LHCN-M2 (cell line): ENCODE data around the gene NOTCH1. TPM values are rescaled to one million over a fixed set of nuclear protein-coding genes. Genes with fewer than 3 reads are reported as not detected.

ENCODE experiments used
- DNase-seq: peaks from one replicate; pipeline ENCODE4 v3.0.0-alpha.2; 2012; ENCODE audit warnings: low read depth
- total RNA-seq: library from RNA; depleted of rRNA; stranded (reverse); fragments of >200 nt; gene quantifications from 2 replicates; pipeline ENCODE4 v1.2.3, GENCODE V29; 2014

Gene NOTCH1
- total RNA-seq, 1 experiment from 2014 or later = 9.1 TPM

GRCh38 chr9:136545692-136545964, 220 bp downstream of the NOTCH1 start:
- DNase-seq = no peak

- peak; percentile 26 for DNase-seq
These were observed 720 bp downstream of the NOTCH1 start for GRCh38 chr9:136544964-136545691.

- peak; percentile 58 for DNase-seq
These were observed 1.3 kb downstream of the NOTCH1 start for GRCh38 chr9:136544548-136544963.

GRCh38 chr9:136543830-136544547, 1.9 kb downstream of the NOTCH1 start:
- DNase-seq = no peak

- no peak for DNase-seq
These were observed 2.6 kb downstream of the NOTCH1 start for GRCh38 chr9:136543280-136543679.

- no peak for DNase-seq
These were observed 3.4 kb downstream of the NOTCH1 start for GRCh38 chr9:136542241-136543040.

GRCh38 chr9:136541709-136542108, 4.1 kb downstream of the NOTCH1 start:
- no peak for DNase-seq

- DNase-seq = no peak
These were observed 4.7 kb downstream of the NOTCH1 start for GRCh38 chr9:136541179-136541578.

GRCh38 chr9:136539427-136540421, 6.1 kb downstream of the NOTCH1 start:
- no peak for DNase-seq

- no peak for DNase-seq
These were observed 7.0 kb downstream of the NOTCH1 start for GRCh38 chr9:136538599-136539426.

GRCh38 chr9:136537896-136538598, 7.8 kb downstream of the NOTCH1 start:
- peak; percentile 41 for DNase-seq

- DNase-seq = no peak
These were observed 8.4 kb downstream of the NOTCH1 start for GRCh38 chr9:136537411-136537810.

- no peak for DNase-seq
These were observed 9.1 kb downstream of the NOTCH1 start for GRCh38 chr9:136536721-136537241.

GRCh38 chr9:136536051-136536720, 9.7 kb downstream of the NOTCH1 start:
- no peak for DNase-seq

- no peak for DNase-seq
These were observed 10.8 kb downstream of the NOTCH1 start for GRCh38 chr9:136535070-136535469.

- DNase-seq = no peak
These were observed 11.5 kb downstream of the NOTCH1 start for GRCh38 chr9:136534366-136534765.

- DNase-seq = no peak
These were observed 12.1 kb downstream of the NOTCH1 start for GRCh38 chr9:136533775-136534157.

GRCh38 chr9:136532799-136533774, 12.8 kb downstream of the NOTCH1 start:
- DNase-seq = no peak
